ENCODE results near the gene OR1F1.

The OR1F1 gene

GRCh38 chr16:3147046-3147756, 40.8 kb upstream of the OR1F1 start:
- Histone ChIP-seq H4K20me1 (ENCODE audit: low read depth, low read length) (no peaks in the 10 kb centered on the region), H3K4me2 (ENCODE audit: low read depth, low read length, poor library complexity, severe bottlenecking) (no peak overlapping the region), H3K27ac (ENCODE audit: low read depth, low read length) (no peak overlapping the region), H3F3A (ENCODE audit: insufficient read depth) (peaks cover 5% of the 10 kb centered on the region; the same call in 1 of the 2 replicates), H3K36me3 (ENCODE audit: low read length) (no peaks in the 10 kb centered on the region), H3K79me2 (ENCODE audit: insufficient read depth, low read length) (no peaks in the 10 kb centered on the region), H3K4me3 (ENCODE audit: insufficient read depth, low read length, poor library complexity, severe bottlenecking) (no peak overlapping the region), H2AFZ (ENCODE audit: low read depth, low read length, severe bottlenecking) (no peak overlapping the region), H3K27me3 (ENCODE audit: low read length) (no peaks in the 10 kb centered on the region), H3K9me3 (ENCODE audit: insufficient read depth, low read length) (no peaks in the 10 kb centered on the region), H3K9me2 (replicated peaks; ENCODE audit: insufficient read depth, low read length) (no peaks in the 10 kb centered on the region), H3K9ac (ENCODE audit: low read length) (no peak overlapping the region)
- TF ChIP-seq CTCF (IDR thresholded peaks at IDR 0.05; ENCODE audit: insufficient read depth, low read length, poor library complexity, severe bottlenecking) = no peak
- TF ChIP-seq EZH2phosphoT487 (conservative IDR thresholded peaks at IDR 0.05; ENCODE audit: low read length) = no peak

- H3F3A ChIP-seq (ENCODE audit: insufficient read depth) = peaks cover 9% of the 10 kb centered on the region; the same call in 1 of the 2 replicates
- H4K20me1 ChIP-seq (ENCODE audit: low read depth, low read length) = no peaks in the 10 kb centered on the region
- no peaks in the 10 kb centered on the region for H3K9me2 ChIP-seq (replicated peaks; ENCODE audit: insufficient read depth, low read length)
- TF ChIP-seq CTCF (IDR thresholded peaks at IDR 0.05; ENCODE audit: insufficient read depth, low read length, poor library complexity, severe bottlenecking) (no peak), EZH2phosphoT487 (conservative IDR thresholded peaks at IDR 0.05; ENCODE audit: low read length) (no peak)
- no peak overlapping the region for H2AFZ ChIP-seq (ENCODE audit: low read depth, low read length, severe bottlenecking)
- no peaks in the 10 kb centered on the region for H3K36me3 ChIP-seq (ENCODE audit: low read length)
- H3K27ac ChIP-seq (ENCODE audit: low read depth, low read length) = no peak overlapping the region
- no peaks in the 10 kb centered on the region for H3K79me2 ChIP-seq (ENCODE audit: insufficient read depth, low read length)
- no peak overlapping the region for H3K9ac ChIP-seq (ENCODE audit: low read length)
- no peak overlapping the region for H3K4me2 ChIP-seq (ENCODE audit: low read depth, low read length, poor library complexity, severe bottlenecking)
- no peak overlapping the region for H3K4me3 ChIP-seq (ENCODE audit: insufficient read depth, low read length, poor library complexity, severe bottlenecking)
- no peaks in the 10 kb centered on the region for H3K9me3 ChIP-seq (ENCODE audit: insufficient read depth, low read length)
- no peaks in the 10 kb centered on the region for H3K27me3 ChIP-seq (ENCODE audit: low read length)
These were observed 40.3 kb upstream of the OR1F1 start for GRCh38 chr16:3147757-3148104.

- peaks cover 9% of the 10 kb centered on the region; the same call in 1 of the 2 replicates for H3F3A ChIP-seq (ENCODE audit: insufficient read depth)
- H3K9me3 ChIP-seq (ENCODE audit: insufficient read depth, low read length) = no peaks in the 10 kb centered on the region
- H3K36me3 ChIP-seq (ENCODE audit: low read length) = no peaks in the 10 kb centered on the region
- no peaks in the 10 kb centered on the region for H3K9me2 ChIP-seq (replicated peaks; ENCODE audit: insufficient read depth, low read length)
- no peak overlapping the region for H3K9ac ChIP-seq (ENCODE audit: low read length)
- no peak overlapping the region for H3K4me2 ChIP-seq (ENCODE audit: low read depth, low read length, poor library complexity, severe bottlenecking)
- H3K79me2 ChIP-seq (ENCODE audit: insufficient read depth, low read length) = no peaks in the 10 kb centered on the region
- no peak overlapping the region for H2AFZ ChIP-seq (ENCODE audit: low read depth, low read length, severe bottlenecking)
- H3K4me3 ChIP-seq (ENCODE audit: insufficient read depth, low read length, poor library complexity, severe bottlenecking) = no peak overlapping the region
- TF ChIP-seq EZH2phosphoT487 (conservative IDR thresholded peaks at IDR 0.05; ENCODE audit: low read length) (no peak), CTCF (IDR thresholded peaks at IDR 0.05; ENCODE audit: insufficient read depth, low read length, poor library complexity, severe bottlenecking) (no peak)
- no peak overlapping the region for H3K27ac ChIP-seq (ENCODE audit: low read depth, low read length)
- no peaks in the 10 kb centered on the region for H3K27me3 ChIP-seq (ENCODE audit: low read length)
- no peaks in the 10 kb centered on the region for H4K20me1 ChIP-seq (ENCODE audit: low read depth, low read length)
These were observed 39.5 kb upstream of the OR1F1 start for GRCh38 chr16:3148256-3149192.

Data from SU-DHL-6 (cell line).